GM23338 (cell line): ENCODE results near the gene SLC6A11. TPM values are rescaled to one million over a fixed set of nuclear protein-coding genes. Genes with fewer than 3 reads are reported as not detected.

Experiments used
- ATAC-seq: fragments of 200-7000 bp; cut with Tn5 transposase; 3 replicates; pipeline ENCODE4 v1.9.1; 2020
- DNase-seq: peaks from one replicate; pipeline ENCODE4 v3.0.0-alpha.2; 2015; ENCODE audit warnings: low spot score
- H2AFZ ChIP-seq: fragments of 200-600 bp; sonication (generic); 2 replicates; pipeline ENCODE4 v1.8.0; 2016; ENCODE audit warnings: antibody characterized with exemption, mild to moderate bottlenecking, moderate library complexity
- H3F3A ChIP-seq: fragments of 200-600 bp; sonication (generic); replicated peaks from 2 replicates; pipeline ENCODE4 v1.8.0; 2017; ENCODE audit warnings: antibody characterized with exemption, mixed run types, low read depth
- H3K27ac ChIP-seq: fragments of 200-600 bp; sonication (generic); 2 replicates; pipeline ENCODE4 v1.6.1; 2016; ENCODE audit warnings: low read depth
- H3K27me3 ChIP-seq: fragments of 200-600 bp; sonication (generic); 2 replicates; pipeline ENCODE4 v1.8.0; 2016; ENCODE audit warnings: mild to moderate bottlenecking, mixed run types, moderate library complexity; ENCODE audit not compliant: insufficient read depth
- H3K36me3 ChIP-seq: fragments of 200-600 bp; sonication (generic); 2 replicates; pipeline ENCODE4 v1.8.0; 2016; ENCODE audit warnings: mild to moderate bottlenecking; ENCODE audit not compliant: insufficient read depth
- H3K4me1 ChIP-seq: fragments of 200-600 bp; sonication (generic); 2 replicates; pipeline ENCODE4 v1.8.0; 2016; ENCODE audit warnings: mild to moderate bottlenecking, moderate library complexity; ENCODE audit not compliant: insufficient read depth
- H3K4me2 ChIP-seq: fragments of 200-600 bp; sonication (generic); 2 replicates; pipeline ENCODE4 v1.7.1; 2017; ENCODE audit warnings: mixed run types
- H3K4me3 ChIP-seq: fragments of 200-600 bp; sonication (generic); 2 replicates; pipeline ENCODE4 v1.6.1; 2016; ENCODE audit warnings: mixed run types
- H3K79me2 ChIP-seq: fragments of 200-600 bp; sonication (generic); replicated peaks from 2 replicates; pipeline ENCODE4 v1.8.0; 2017; ENCODE audit warnings: mild to moderate bottlenecking; ENCODE audit not compliant: insufficient read depth
- H3K9me2 ChIP-seq: fragments of 200-600 bp; sonication (generic); 2 replicates; pipeline ENCODE4 v1.8.0; 2017; ENCODE audit not compliant: insufficient read depth
- H4K20me1 ChIP-seq: fragments of 200-600 bp; sonication (generic); replicated peaks from 2 replicates; pipeline ENCODE4 v1.8.0; 2017; ENCODE audit warnings: mild to moderate bottlenecking; ENCODE audit not compliant: insufficient read depth
- H3K27ac Mint-ChIP-seq: 2 replicates; pipeline ENCODE4 v1.8.0; 2020; ENCODE audit warnings: inconsistent platforms, mild to moderate bottlenecking, moderate library complexity, mixed read lengths
- H3K27me3 Mint-ChIP-seq: 3 replicates; pipeline ENCODE4 v1.8.0; 2022; ENCODE audit warnings: low read depth, mild to moderate bottlenecking, moderate library complexity, mixed read lengths, inconsistent platforms; ENCODE audit not compliant: insufficient read depth, poor library complexity
- H3K36me3 Mint-ChIP-seq: 3 replicates; pipeline ENCODE4 v1.8.0; 2021; ENCODE audit warnings: low read depth, mild to moderate bottlenecking, inconsistent platforms, moderate library complexity, mixed read lengths
- H3K4me1 Mint-ChIP-seq: 3 replicates; pipeline ENCODE4 v1.8.0; 2020; ENCODE audit warnings: mild to moderate bottlenecking, inconsistent platforms, mixed read lengths
- H3K4me3 Mint-ChIP-seq: 3 replicates; pipeline ENCODE4 v1.8.0; 2021; ENCODE audit warnings: moderate library complexity, mild to moderate bottlenecking, inconsistent platforms, mixed read lengths
- H3K9me3 Mint-ChIP-seq: 3 replicates; pipeline ENCODE4 v1.8.0; 2020; ENCODE audit warnings: moderate library complexity, mild to moderate bottlenecking, inconsistent platforms, mixed read lengths
- CREB1 ChIP-seq: fragments of 250-450 bp; sonication (Bioruptor Pico); IDR thresholded peaks from 2 replicates; pipeline ENCODE4 v1.5.0; 2020; ENCODE audit warnings: low read depth, mild to moderate bottlenecking, moderate library complexity
- ETS1 ChIP-seq: IDR thresholded peaks from 2 replicates; pipeline ENCODE4 v1.6.1; 2016; ENCODE audit warnings: antibody characterized with exemption
- EZH2 ChIP-seq: fragments of 200-600 bp; sonication (generic); IDR thresholded peaks from one replicate; pipeline ENCODE4 v1.8.0; 2017; ENCODE audit warnings: antibody characterized with exemption, mild to moderate bottlenecking, low read depth; ENCODE audit not compliant: unreplicated experiment
- EZH2phosphoT487 ChIP-seq: fragments of 200-600 bp; sonication (generic); IDR thresholded peaks from one replicate; pipeline ENCODE4 v1.8.1; 2018; ENCODE audit warnings: antibody characterized with exemption; ENCODE audit not compliant: unreplicated experiment
- JUNB ChIP-seq: IDR thresholded peaks from one replicate; pipeline ENCODE4 v1.6.1; 2016; ENCODE audit warnings: antibody characterized with exemption; ENCODE audit not compliant: unreplicated experiment
- NANOG ChIP-seq: IDR thresholded peaks from 2 replicates; pipeline ENCODE4 v1.6.1; 2016; ENCODE audit warnings: antibody characterized with exemption, borderline replicate concordance
- POLR2AphosphoS5 ChIP-seq: IDR thresholded peaks from 2 replicates; pipeline ENCODE4 v1.6.1; 2016; ENCODE audit warnings: antibody characterized with exemption, low read depth
- REST ChIP-seq: IDR thresholded peaks from one replicate; pipeline ENCODE4 v1.6.1; 2018; ENCODE audit warnings: antibody characterized with exemption; ENCODE audit not compliant: unreplicated experiment
- STAT1 ChIP-seq: IDR thresholded peaks from one replicate; pipeline ENCODE4 v1.6.1; 2016; ENCODE audit warnings: antibody characterized with exemption; ENCODE audit not compliant: unreplicated experiment
- ZNF114 ChIP-seq: fragments of 250-450 bp; sonication (Bioruptor Pico); IDR thresholded peaks from 2 replicates; pipeline ENCODE4 v1.5.0; 2020; ENCODE audit warnings: mild to moderate bottlenecking, moderate library complexity
- ZNF331 ChIP-seq: fragments of 250-450 bp; sonication (Bioruptor Pico); IDR thresholded peaks from 2 replicates; pipeline ENCODE4 v1.5.0; 2020; ENCODE audit warnings: low read depth, mild to moderate bottlenecking, moderate library complexity
- polyA plus RNA-seq: library from polyadenylated mRNA; unstranded; fragments of >200 nt; fragmentation: Nextera tagmentation; extraction: Ambion mirVana; gene quantifications from 2 replicates; pipeline ENCODE4 v1.2.1, GENCODE V29; 2016
- total RNA-seq: library from RNA; depleted of rRNA; stranded (reverse); fragments of >200 nt; shearing (Covaris generic); gene quantifications from 2 replicates; pipeline ENCODE4 v1.2.3, GENCODE V29; 2014
- TF ChIP-seq, protein P1 (sequence below), 2 experiments: fragments of 200-600 bp in 1 of 2; sonication (generic) in 1 of 2; conservative IDR thresholded peaks; 2 replicates each; pipeline versions ENCODE4 v1.5.1 to v1.6.1; 2016 to 2017; ENCODE audit warnings: antibody characterized with exemption in 2 of 2, low read depth in 2 of 2, mild to moderate bottlenecking in 2 of 2, moderate library complexity in 1 of 2
- TF ChIP-seq, protein P2 (sequence below): fragments of 250-450 bp; sonication (Bioruptor Pico); IDR thresholded peaks from 2 replicates; pipeline ENCODE4 v1.5.0; 2020; ENCODE audit warnings: mild to moderate bottlenecking, moderate library complexity

The SLC6A11 gene
- total and polyA plus RNA-seq, 2 experiments from 2014 or later, result 0.47 to 1.1 TPM

DNA sequence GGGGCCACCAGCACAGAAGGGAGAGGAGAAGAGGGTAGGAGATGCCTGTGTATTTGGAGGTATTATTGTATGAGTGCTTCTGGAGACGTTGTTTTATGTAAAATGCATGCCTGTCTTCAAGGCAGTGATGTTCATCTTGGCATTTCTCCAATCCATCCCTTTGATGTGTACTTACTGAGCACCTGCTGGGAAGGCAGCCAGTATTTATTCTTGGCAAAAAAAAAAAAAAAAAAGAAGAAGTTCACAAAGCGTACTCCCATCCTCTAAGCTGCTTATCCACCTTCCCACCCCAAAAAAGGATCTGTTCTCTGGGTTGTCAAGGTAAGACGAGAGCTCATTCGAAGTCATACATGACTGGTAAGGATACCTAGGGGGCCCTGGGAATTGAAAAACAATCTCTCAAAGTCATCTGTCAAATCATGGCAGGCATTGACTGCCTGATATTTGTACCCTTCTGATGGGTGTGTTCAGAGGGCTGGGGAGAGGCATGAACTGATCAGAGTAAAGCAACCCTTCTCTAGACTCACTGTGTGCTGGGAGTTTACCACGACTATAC is 146.5 kb downstream of the SLC6A11 start:
- Histone ChIP-seq H3K27ac (no peak overlapping the region), H3K27me3 (no peaks in the 10 kb centered on the region), H3K9me2 (no peaks in the 10 kb centered on the region), H3K4me2 (no peak overlapping the region), H3K79me2 (no peaks in the 10 kb centered on the region), H4K20me1 (no peaks in the 10 kb centered on the region), H3K4me1 (no peaks in the 10 kb centered on the region), H3F3A (no peaks in the 10 kb centered on the region), H3K36me3 (no peaks in the 10 kb centered on the region), H3K4me3 (no peak overlapping the region), H2AFZ (no peak overlapping the region)
- Mint-ChIP-seq H3K4me1 (peaks cover 3% of the 10 kb centered on the region), H3K9me3 (no peaks in the 10 kb centered on the region), H3K36me3 (no peaks in the 10 kb centered on the region), H3K27ac (no peak overlapping the region), H3K4me3 (no peak overlapping the region), H3K27me3 (peaks cover 14% of the 10 kb centered on the region)
- TF ChIP-seq NANOG, result no peak
- TF ChIP-seq POLR2AphosphoS5, result no peak
- no peak for TF ChIP-seq JUNB
- TF ChIP-seq ETS1, result no peak
- TF ChIP-seq, protein P1, sequence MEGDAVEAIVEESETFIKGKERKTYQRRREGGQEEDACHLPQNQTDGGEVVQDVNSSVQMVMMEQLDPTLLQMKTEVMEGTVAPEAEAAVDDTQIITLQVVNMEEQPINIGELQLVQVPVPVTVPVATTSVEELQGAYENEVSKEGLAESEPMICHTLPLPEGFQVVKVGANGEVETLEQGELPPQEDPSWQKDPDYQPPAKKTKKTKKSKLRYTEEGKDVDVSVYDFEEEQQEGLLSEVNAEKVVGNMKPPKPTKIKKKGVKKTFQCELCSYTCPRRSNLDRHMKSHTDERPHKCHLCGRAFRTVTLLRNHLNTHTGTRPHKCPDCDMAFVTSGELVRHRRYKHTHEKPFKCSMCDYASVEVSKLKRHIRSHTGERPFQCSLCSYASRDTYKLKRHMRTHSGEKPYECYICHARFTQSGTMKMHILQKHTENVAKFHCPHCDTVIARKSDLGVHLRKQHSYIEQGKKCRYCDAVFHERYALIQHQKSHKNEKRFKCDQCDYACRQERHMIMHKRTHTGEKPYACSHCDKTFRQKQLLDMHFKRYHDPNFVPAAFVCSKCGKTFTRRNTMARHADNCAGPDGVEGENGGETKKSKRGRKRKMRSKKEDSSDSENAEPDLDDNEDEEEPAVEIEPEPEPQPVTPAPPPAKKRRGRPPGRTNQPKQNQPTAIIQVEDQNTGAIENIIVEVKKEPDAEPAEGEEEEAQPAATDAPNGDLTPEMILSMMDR (conservative IDR thresholded peaks at IDR 0.05; ENCODE audit: low read depth in 2 of 2), result no peak
- TF ChIP-seq, protein P2, sequence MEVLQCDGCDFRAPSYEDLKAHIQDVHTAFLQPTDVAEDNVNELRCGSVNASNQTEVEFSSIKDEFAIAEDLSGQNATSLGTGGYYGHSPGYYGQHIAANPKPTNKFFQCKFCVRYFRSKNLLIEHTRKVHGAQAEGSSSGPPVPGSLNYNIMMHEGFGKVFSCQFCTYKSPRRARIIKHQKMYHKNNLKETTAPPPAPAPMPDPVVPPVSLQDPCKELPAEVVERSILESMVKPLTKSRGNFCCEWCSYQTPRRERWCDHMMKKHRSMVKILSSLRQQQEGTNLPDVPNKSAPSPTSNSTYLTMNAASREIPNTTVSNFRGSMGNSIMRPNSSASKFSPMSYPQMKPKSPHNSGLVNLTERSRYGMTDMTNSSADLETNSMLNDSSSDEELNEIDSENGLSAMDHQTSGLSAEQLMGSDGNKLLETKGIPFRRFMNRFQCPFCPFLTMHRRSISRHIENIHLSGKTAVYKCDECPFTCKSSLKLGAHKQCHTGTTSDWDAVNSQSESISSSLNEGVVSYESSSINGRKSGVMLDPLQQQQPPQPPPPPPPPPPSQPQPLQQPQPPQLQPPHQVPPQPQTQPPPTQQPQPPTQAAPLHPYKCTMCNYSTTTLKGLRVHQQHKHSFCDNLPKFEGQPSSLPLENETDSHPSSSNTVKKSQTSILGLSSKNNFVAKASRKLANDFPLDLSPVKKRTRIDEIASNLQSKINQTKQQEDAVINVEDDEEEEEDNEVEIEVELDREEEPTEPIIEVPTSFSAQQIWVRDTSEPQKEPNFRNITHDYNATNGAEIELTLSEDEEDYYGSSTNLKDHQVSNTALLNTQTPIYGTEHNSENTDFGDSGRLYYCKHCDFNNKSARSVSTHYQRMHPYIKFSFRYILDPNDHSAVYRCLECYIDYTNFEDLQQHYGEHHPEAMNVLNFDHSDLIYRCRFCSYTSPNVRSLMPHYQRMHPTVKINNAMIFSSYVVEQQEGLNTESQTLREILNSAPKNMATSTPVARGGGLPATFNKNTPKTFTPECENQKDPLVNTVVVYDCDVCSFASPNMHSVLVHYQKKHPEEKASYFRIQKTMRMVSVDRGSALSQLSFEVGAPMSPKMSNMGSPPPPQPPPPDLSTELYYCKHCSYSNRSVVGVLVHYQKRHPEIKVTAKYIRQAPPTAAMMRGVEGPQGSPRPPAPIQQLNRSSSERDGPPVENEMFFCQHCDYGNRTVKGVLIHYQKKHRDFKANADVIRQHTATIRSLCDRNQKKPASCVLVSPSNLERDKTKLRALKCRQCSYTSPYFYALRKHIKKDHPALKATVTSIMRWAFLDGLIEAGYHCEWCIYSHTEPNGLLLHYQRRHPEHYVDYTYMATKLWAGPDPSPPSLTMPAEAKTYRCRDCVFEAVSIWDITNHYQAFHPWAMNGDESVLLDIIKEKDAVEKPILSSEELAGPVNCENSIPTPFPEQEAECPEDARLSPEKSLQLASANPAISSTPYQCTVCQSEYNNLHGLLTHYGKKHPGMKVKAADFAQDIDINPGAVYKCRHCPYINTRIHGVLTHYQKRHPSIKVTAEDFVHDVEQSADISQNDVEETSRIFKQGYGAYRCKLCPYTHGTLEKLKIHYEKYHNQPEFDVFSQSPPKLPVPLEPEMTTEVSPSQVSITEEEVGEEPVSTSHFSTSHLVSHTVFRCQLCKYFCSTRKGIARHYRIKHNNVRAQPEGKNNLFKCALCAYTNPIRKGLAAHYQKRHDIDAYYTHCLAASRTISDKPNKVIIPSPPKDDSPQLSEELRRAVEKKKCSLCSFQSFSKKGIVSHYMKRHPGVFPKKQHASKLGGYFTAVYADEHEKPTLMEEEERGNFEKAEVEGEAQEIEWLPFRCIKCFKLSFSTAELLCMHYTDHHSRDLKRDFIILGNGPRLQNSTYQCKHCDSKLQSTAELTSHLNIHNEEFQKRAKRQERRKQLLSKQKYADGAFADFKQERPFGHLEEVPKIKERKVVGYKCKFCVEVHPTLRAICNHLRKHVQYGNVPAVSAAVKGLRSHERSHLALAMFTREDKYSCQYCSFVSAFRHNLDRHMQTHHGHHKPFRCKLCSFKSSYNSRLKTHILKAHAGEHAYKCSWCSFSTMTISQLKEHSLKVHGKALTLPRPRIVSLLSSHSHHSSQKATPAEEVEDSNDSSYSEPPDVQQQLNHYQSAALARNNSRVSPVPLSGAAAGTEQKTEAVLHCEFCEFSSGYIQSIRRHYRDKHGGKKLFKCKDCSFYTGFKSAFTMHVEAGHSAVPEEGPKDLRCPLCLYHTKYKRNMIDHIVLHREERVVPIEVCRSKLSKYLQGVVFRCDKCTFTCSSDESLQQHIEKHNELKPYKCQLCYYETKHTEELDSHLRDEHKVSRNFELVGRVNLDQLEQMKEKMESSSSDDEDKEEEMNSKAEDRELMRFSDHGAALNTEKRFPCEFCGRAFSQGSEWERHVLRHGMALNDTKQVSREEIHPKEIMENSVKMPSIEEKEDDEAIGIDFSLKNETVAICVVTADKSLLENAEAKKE (CRISPR knock-in tag), result no peak
- TF ChIP-seq EZH2phosphoT487, result no peak
- no peak for TF ChIP-seq REST
- no peak for TF ChIP-seq EZH2
- no peak for TF ChIP-seq STAT1
- TF ChIP-seq ZNF331 (CRISPR knock-in tag), result no peak
- TF ChIP-seq ZNF114 (CRISPR knock-in tag), result no peak
- TF ChIP-seq CREB1, result no peak
- DNase-seq, result no peak
- no peak for ATAC-seq
